NCI-H1105 treated with DMSO at 0.1 percent for 48 hours (cell line): ENCODE data around the gene STRAP.

ENCODE experiments used
- DNase-seq: peaks from one replicate; lab custom pipeline; 2025; lab: John Stamatoyannopoulos, UW

STRAP gene

GRCh38 chr12:15882118-15882971 lies at the start of gene STRAP:
Gene STRAP (plus strand): TSS chr12:15882387. CDS start chr12:15882708, 321 bp downstream.
- peak; percentile 98 for DNase-seq

GRCh38 chr12:15834575-15834974 lies 47.6 kb upstream of the STRAP start:
- DNase-seq: no peak

- DNase-seq: no peak
Measured at GRCh38 chr12:15837141-15837790, 44.9 kb upstream of the STRAP start.

- DNase-seq: no peak
Measured at GRCh38 chr12:15839041-15839440, 43.1 kb upstream of the STRAP start.

- DNase-seq: no peak
Measured at GRCh38 chr12:15839682-15840081, 42.5 kb upstream of the STRAP start.

- DNase-seq: no peak
Measured at GRCh38 chr12:15842108-15842507, 40.1 kb upstream of the STRAP start.

GRCh38 chr12:15846887-15847286 lies 35.3 kb upstream of the STRAP start:
- DNase-seq: no peak

- no peak for DNase-seq
Measured at GRCh38 chr12:15848606-15849005, 33.6 kb upstream of the STRAP start.

- no peak for DNase-seq
Measured at GRCh38 chr12:15851045-15851620, 31.1 kb upstream of the STRAP start.

GRCh38 chr12:15851919-15852318 lies 30.3 kb upstream of the STRAP start:
- DNase-seq: no peak

- DNase-seq: no peak
Measured at GRCh38 chr12:15852383-15852782, 29.8 kb upstream of the STRAP start.

- DNase-seq: no peak
Measured at GRCh38 chr12:15853877-15854276, 28.3 kb upstream of the STRAP start.

- DNase-seq: no peak
Measured at GRCh38 chr12:15854916-15855315, 27.3 kb upstream of the STRAP start.

GRCh38 chr12:15855646-15856045 lies 26.5 kb upstream of the STRAP start:
- DNase-seq: no peak

GRCh38 chr12:15856097-15856982 lies 25.8 kb upstream of the STRAP start:
- DNase-seq: peak; percentile 48

- DNase-seq: no peak
Measured at GRCh38 chr12:15858353-15858752, 23.8 kb upstream of the STRAP start.

GRCh38 chr12:15859116-15859515 lies 23.1 kb upstream of the STRAP start:
- DNase-seq: no peak

- DNase-seq: no peak
Measured at GRCh38 chr12:15861404-15861803, 20.8 kb upstream of the STRAP start.

- DNase-seq: no peak
Measured at GRCh38 chr12:15862840-15863239, 19.3 kb upstream of the STRAP start.

- no peak for DNase-seq
Measured at GRCh38 chr12:15863372-15863771, 18.8 kb upstream of the STRAP start.

- no peak for DNase-seq
Measured at GRCh38 chr12:15863984-15864383, 18.2 kb upstream of the STRAP start.

- DNase-seq: no peak
Measured at GRCh38 chr12:15868186-15868585, 14.0 kb upstream of the STRAP start.
